Prostate gland (tissue), 2 donors: ENCODE measurements around the gene TSNAX. TPM values are rescaled to one million over a fixed set of nuclear protein-coding genes. Genes with fewer than 3 reads are reported as not detected.
"Not testable (repeated sequence)": the region's sequence is repeated elsewhere in the genome, so short reads cannot be mapped to it uniquely, and the experiment has no call there.

Source experiments
- DNase-seq: peaks from one replicate; pipeline ENCODE4 v3.0.0-alpha.2; 2019; ENCODE audit warnings: low spot score
- H3K27ac ChIP-seq, 2 donors: fragments of 200-600 bp; sonication (generic); 2 replicates each; pipeline ENCODE4 v1.5.1; 2017 to 2019
- H3K27me3 ChIP-seq: fragments of 200-600 bp; sonication (generic); replicated peaks from 2 replicates; pipeline ENCODE4 v1.5.1; 2019; ENCODE audit not compliant: insufficient read depth
- H3K36me3 ChIP-seq, 2 donors: fragments of 200-600 bp; sonication (generic); 1 replicate in 1 of 2; 2 replicates in 1 of 2; pipeline versions ENCODE4 v1.5.1 to v1.8.1; 2017 to 2019
- H3K4me1 ChIP-seq: fragments of 200-600 bp; sonication (generic); replicated peaks from 2 replicates; pipeline ENCODE4 v1.5.1; 2019
- H3K4me3 ChIP-seq, 2 donors: fragments of 200-600 bp; sonication (generic); 2 replicates each; pipeline ENCODE4 v1.5.1; 2017 to 2019
- H3K9me3 ChIP-seq: fragments of 200-600 bp; sonication (generic); 2 replicates; pipeline ENCODE4 v1.5.1; 2017
- POLR2A ChIP-seq: fragments of 450-650 bp; IDR thresholded peaks from one replicate; pipeline ENCODE4 v1.6.1; 2016; ENCODE audit warnings: antibody characterized with exemption, mild to moderate bottlenecking
- POLR2AphosphoS5 ChIP-seq: sonication (generic); formaldehyde crosslinking; IDR thresholded peaks from one replicate; pipeline ENCODE4 v1.6.1; 2017; ENCODE audit warnings: antibody characterized with exemption
- WGBS: methylation state at CpG from one replicate; pipeline ENCODE4 v1.1.5; 2018; 5-methylcytosine and 5-hydroxymethylcytosine counted together
- intact Hi-C: fragments of 100-400 bp; cut with DNase I; formaldehyde crosslinking; loops from one replicate; pipeline ENCODE4 v1.14.2; 2022
- total RNA-seq, 2 donors: library from RNA; depleted of rRNA; stranded (reverse); fragments of >200 nt; gene quantifications; one replicate each; pipeline ENCODE4 v1.1.0, GENCODE V29; 2016
- TF ChIP-seq, protein P1 (sequence below), 4 experiments: fragments of 200-600 bp in 2 of 4; fragments of 450-650 bp in 2 of 4; sonication (generic) in 2 of 4; IDR thresholded peaks; 1 replicate in 3 of 4; 2 replicates in 1 of 4; pipeline ENCODE4 v1.5.1; 2016 to 2019; ENCODE audit warnings: antibody characterized with exemption in 4 of 4, mild to moderate bottlenecking in 2 of 4, moderate library complexity in 2 of 4

The TSNAX gene
- total RNA-seq, 2 donors from 2014 or later = 23.5 to 41.2 TPM

DNA sequence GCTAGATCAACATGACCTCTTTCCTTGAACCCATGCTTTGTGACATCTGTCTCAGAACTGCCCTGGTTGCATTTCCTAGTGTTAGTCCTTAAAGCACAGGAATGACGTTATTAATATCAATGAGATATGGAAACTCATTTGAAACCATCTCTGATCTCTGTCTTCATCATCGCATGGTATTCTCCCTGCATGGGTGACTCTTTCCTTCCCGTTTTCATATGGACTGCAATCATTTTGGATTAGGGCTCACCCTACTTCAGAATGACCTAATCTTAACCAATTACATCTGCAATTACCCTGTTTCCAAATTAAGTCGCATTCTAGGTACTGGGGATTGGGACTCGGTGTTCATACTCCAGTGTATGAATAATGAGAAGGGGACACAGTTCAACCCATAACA, 56.5 kb downstream of the TSNAX start:
- Histone ChIP-seq H3K4me3 (no peak overlapping the region), H3K27me3 (no peaks in the 10 kb centered on the region), H3K27ac (no peak overlapping the region), H3K9me3 (no peaks in the 10 kb centered on the region), H3K4me1 (no peaks in the 10 kb centered on the region), H3K36me3 (no peaks in the 10 kb centered on the region)
- DNase-seq = no peak
- intact Hi-C loops = no loop called here
- TF ChIP-seq, protein P1, sequence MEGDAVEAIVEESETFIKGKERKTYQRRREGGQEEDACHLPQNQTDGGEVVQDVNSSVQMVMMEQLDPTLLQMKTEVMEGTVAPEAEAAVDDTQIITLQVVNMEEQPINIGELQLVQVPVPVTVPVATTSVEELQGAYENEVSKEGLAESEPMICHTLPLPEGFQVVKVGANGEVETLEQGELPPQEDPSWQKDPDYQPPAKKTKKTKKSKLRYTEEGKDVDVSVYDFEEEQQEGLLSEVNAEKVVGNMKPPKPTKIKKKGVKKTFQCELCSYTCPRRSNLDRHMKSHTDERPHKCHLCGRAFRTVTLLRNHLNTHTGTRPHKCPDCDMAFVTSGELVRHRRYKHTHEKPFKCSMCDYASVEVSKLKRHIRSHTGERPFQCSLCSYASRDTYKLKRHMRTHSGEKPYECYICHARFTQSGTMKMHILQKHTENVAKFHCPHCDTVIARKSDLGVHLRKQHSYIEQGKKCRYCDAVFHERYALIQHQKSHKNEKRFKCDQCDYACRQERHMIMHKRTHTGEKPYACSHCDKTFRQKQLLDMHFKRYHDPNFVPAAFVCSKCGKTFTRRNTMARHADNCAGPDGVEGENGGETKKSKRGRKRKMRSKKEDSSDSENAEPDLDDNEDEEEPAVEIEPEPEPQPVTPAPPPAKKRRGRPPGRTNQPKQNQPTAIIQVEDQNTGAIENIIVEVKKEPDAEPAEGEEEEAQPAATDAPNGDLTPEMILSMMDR (IDR thresholded peaks at IDR 0.05) = no peak
- no peak for TF ChIP-seq POLR2A
- TF ChIP-seq POLR2AphosphoS5 = no peak
- WGBS = 83% methylated on average over 5 of the region's 5 CpGs

DNA sequence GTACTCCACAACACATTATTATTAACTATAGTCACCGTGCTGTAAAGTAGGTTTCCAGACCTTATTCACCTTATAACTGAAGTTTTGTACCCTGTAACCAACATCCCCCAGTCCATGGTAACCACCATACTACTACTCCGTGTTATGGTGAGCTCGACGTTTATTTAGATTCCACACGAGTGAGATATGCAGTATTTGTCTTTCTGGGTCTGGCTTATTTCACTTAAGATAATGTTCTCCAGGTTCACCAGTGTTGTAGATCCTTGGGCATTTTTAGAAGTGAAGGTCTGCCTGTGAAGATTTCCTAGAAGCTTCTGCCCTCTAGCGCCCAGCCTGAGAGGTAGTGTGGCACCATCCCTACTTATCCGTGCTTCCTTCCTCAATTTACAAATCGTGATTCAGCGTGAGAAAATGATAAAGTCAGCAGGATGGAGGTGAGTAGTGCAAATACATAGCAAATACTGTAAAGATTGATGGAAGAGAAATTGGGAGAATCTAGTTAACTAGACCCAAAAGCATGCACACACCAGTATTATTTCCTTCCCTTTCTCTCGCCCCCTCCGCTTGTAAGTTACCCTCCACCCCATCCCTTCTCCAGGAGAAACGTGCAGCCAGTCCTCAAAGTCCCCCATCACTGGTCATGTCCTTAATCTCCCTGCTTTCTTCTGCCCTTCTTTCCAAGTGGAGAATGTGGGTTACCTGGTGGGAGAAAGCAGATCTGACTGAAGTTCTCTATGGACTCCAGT, 62.2 kb downstream of the TSNAX start:
- H3K36me3 ChIP-seq = no peaks in the 10 kb centered on the region
- no peaks in the 10 kb centered on the region for H3K9me3 ChIP-seq
- no peaks in the 10 kb centered on the region for H3K4me1 ChIP-seq
- DNase-seq = peak; percentile 31
- H3K27ac ChIP-seq = no peak overlapping the region
- TF ChIP-seq, protein P1 (IDR thresholded peaks at IDR 0.05) = peak in 3 of 4 experiments; percentile 47 to 67 (median 60)
- TF ChIP-seq POLR2AphosphoS5 (peak; percentile 5), POLR2A (no peak)
- H3K4me3 ChIP-seq = no peak overlapping the region
- H3K27me3 ChIP-seq = no peaks in the 10 kb centered on the region
- WGBS = 29% methylated on average over 12 of the region's 12 CpGs
- intact Hi-C loops = loop anchor here (5.0 kb wide), 1 partner anchor 168 kb away; the partner anchor contains the start of gene EGLN1

DNA sequence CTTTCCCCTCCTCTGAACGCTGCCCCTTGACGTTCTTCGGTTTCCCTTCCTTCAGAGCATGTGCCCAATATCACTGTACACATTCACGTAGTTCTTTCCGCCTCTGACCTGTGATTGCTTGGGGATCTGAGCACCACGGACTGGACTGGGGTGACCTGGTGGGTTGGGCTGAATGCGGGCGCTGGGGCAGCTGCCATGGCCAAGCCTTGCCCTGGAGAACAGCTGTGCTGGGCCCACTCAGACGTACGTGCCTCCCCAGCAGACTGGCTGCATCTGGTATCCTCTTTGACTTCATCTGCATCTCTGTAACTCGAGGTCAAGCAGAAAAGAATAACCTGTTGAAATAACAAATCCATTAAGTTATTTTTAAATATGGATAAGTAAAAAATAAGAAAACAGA, 63.0 kb downstream of the TSNAX start:
- H3K27ac ChIP-seq = no peak overlapping the region
- H3K27me3 ChIP-seq = no peaks in the 10 kb centered on the region
- DNase-seq = no peak
- no peak overlapping the region for H3K4me3 ChIP-seq
- intact Hi-C loops = loop anchor here (5.0 kb wide), 1 partner anchor 169 kb away; the partner anchor contains the start of gene EGLN1
- no peaks in the 10 kb centered on the region for H3K36me3 ChIP-seq
- no peak for TF ChIP-seq POLR2AphosphoS5
- no peak for TF ChIP-seq POLR2A
- TF ChIP-seq, protein P1 (IDR thresholded peaks at IDR 0.05) = no peak
- H3K4me1 ChIP-seq = no peaks in the 10 kb centered on the region
- no peaks in the 10 kb centered on the region for H3K9me3 ChIP-seq
- 85% methylated on average over 11 of the region's 11 CpGs for WGBS

DNA sequence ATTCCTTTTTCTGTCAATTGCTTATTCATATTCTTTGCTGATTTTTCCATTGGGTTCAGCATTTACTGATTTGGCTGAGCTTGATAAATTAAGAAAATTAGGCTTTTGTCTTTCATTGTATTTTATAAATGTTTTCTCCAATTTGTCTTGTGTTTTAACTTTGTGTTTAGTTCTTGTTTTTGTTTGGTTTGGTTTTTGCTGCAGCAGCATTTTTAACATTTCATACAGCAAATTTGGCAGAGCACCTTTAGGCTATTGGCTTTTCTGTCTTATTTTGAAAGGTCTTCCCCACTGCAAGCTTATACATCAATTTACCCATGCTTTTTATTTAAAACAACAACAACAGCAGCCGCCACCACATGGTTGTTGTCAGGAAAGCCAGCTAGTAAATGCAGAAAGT, 64.3 kb downstream of the TSNAX start:
- no peak for DNase-seq
- intact Hi-C loops = loop anchor here (5.0 kb wide), 1 partner anchor 171 kb away; the partner anchor contains the start of gene EGLN1
- Histone ChIP-seq H3K27me3 (no peaks in the 10 kb centered on the region), H3K4me3 (no peak overlapping the region), H3K4me1 (no peaks in the 10 kb centered on the region), H3K27ac (no peak overlapping the region), H3K9me3 (no peaks in the 10 kb centered on the region), H3K36me3 (no peaks in the 10 kb centered on the region)
- no peak for TF ChIP-seq POLR2A
- TF ChIP-seq, protein P1 (IDR thresholded peaks at IDR 0.05) = no peak
- no peak for TF ChIP-seq POLR2AphosphoS5
- WGBS = 56% methylated on average over 1 of the region's 1 CpG

DNA sequence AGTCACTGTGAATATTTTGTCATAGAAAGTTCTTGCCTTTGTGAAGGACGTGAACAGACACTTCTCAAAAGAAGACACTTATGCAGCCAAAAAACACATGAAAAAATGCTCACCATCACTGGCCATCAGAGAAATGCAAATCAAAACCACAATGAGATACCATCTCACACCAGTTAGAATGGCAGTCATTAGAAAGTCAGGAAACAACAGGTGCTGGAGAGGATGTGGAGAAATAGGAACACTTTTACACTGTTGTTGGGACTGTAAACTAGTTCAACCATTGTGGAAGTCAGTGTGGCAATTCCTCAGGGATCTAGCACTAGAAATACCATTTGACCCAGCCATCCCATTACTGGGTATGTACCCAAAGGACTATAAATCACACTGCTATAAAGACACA, 64.8 kb downstream of the TSNAX start:
- not testable (repeated sequence) for H3K4me3 ChIP-seq, H3K4me1 ChIP-seq, DNase-seq, H3K9me3 ChIP-seq, H3K27me3 ChIP-seq, H3K36me3 ChIP-seq, H3K27ac ChIP-seq
- intact Hi-C loops = loop anchor here (5.0 kb wide), 1 partner anchor 171 kb away; the partner anchor contains the start of gene EGLN1
- WGBS = 100% methylated on average over 1 of the region's 1 CpG
